Measurements from ENCODE around the gene ACTN1.

Gene ACTN1

DNA sequence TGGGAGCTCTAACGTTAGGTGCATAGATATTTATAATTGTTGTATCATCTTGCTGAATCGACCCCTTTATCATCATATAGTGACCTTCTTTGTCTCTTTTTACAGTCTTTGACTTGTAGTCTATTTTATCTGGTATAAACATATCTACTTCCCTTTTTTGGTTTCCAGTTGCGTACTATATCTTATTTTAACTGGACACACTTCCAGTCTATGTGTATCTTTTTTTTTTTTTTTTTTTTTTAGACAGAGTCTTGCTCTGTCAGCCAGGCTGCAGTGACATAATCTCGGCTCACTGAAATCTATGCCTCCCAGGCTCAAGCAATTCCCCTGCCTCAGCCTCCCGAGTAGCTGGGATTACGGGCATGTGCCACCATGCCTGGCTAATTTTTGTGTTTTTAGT lies 144.3 kb downstream of the ACTN1 start:
- DNase-seq (ENCODE audit: low read depth in 2 of 2): no peak

DNA sequence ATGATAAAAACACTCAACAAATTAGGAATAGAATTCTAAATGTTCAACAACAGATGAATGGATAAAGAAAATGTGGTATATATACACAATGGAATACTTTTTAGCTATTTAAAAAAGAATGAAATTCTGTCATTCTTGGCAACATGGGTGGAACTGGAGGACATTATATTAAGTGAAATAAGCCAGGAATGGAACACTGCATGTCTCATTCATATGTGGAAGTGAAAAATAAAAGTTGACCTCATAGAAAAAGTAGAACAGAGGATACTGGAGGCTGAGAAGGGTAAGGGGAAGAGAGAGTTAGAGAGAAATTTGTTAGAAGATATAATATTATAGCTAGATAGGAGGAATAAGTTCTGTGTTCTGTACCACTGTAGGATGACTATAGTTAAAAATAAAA lies 150.4 kb downstream of the ACTN1 start:
- no peak for DNase-seq (ENCODE audit: low read depth in 2 of 2)

GRCh38 chr14:68825729-68826128 lies 153.4 kb downstream of the ACTN1 start:
- DNase-seq (ENCODE audit: low read depth in 2 of 2): no peak

- no peak for DNase-seq (ENCODE audit: low read depth in 2 of 2)
These were observed 154.4 kb downstream of the ACTN1 start for GRCh38 chr14:68824517-68825347.

DNA sequence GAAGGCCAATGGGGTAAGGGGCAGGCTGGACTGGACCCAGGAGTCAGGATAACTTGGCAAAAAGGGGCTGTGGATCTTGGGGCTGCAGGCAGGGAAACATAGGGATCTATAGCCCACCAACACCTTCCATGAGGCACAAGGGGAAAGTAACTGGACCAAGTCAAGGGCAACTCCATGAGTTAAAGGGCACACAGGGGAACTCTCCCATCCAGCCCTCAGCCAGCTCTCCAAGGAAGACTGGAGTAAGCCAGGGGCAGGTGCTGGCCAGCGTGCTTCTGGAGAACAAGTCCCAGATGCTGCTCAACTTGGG lies 154.9 kb downstream of the ACTN1 start:
- DNase-seq (ENCODE audit: low read depth in 2 of 2): no peak
